ENCODE measurements around the gene TTLL13. TPM values are rescaled to one million over a fixed set of nuclear protein-coding genes. Genes with fewer than 3 reads are reported as not detected.

TTLL13 gene
- total RNA-seq, 3 donors from 2014 or later (not counting 1 experiment from before 2014, with no cell fraction given) = 0.18 to 2.2 (median 1.2) TPM

- intact Hi-C loops (cut with micrococcal nuclease) = loop anchor here (5.0 to 10.0 kb wide), 3 partner anchors 135 to 1623 kb away; partner anchors contain the start of gene SLCO3A1
- H3K27me3 Mint-ChIP-seq (ENCODE audit: low read depth in 2 of 2) = no peaks in the 10 kb centered on the region
- peak overlapping the region; percentile 84 for H3K4me3 ChIP-seq (ENCODE audit: low read length)
- peak overlapping the region; percentile 94 for H3K27ac ChIP-seq (ENCODE audit: low read length)
- peaks cover 30% of the 10 kb centered on the region for H3K36me3 ChIP-seq (ENCODE audit: control insufficient read depth, insufficient read depth, low read length)
- WGBS (ENCODE audit: insufficient coverage) = 77% methylated on average over 13 of the region's 13 CpGs
- no peaks in the 10 kb centered on the region for H3K9me3 ChIP-seq (ENCODE audit: control insufficient read depth, insufficient read depth, low read length)
- H3K4me1 Mint-ChIP-seq = peaks cover 44 to 53% of the 10 kb centered on the region in 2 donors
- H3K36me3 Mint-ChIP-seq = no peaks in the 10 kb centered on the region
- H3K4me1 ChIP-seq (ENCODE audit: control insufficient read depth, insufficient read depth, low read length) = peaks cover 47% of the 10 kb centered on the region
- H3K27me3 ChIP-seq (ENCODE audit: control insufficient read depth, insufficient read depth, low read length) = no peaks in the 10 kb centered on the region
- TF ChIP-seq, protein P1, sequence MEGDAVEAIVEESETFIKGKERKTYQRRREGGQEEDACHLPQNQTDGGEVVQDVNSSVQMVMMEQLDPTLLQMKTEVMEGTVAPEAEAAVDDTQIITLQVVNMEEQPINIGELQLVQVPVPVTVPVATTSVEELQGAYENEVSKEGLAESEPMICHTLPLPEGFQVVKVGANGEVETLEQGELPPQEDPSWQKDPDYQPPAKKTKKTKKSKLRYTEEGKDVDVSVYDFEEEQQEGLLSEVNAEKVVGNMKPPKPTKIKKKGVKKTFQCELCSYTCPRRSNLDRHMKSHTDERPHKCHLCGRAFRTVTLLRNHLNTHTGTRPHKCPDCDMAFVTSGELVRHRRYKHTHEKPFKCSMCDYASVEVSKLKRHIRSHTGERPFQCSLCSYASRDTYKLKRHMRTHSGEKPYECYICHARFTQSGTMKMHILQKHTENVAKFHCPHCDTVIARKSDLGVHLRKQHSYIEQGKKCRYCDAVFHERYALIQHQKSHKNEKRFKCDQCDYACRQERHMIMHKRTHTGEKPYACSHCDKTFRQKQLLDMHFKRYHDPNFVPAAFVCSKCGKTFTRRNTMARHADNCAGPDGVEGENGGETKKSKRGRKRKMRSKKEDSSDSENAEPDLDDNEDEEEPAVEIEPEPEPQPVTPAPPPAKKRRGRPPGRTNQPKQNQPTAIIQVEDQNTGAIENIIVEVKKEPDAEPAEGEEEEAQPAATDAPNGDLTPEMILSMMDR (IDR thresholded peaks at IDR 0.05) = no peak
- no peak for ATAC-seq
- no peaks in the 10 kb centered on the region for H3K9me3 Mint-ChIP-seq
- H3K4me3 Mint-ChIP-seq = peak overlapping the region; percentile 89
- peak overlapping the region; percentile 99 for H3K27ac Mint-ChIP-seq
- peak in 1 of 2 donors; percentile 33 for DNase-seq
Measured at GRCh38 chr15:90232196-90232595, 17.2 kb upstream of the TTLL13 start.

DNA sequence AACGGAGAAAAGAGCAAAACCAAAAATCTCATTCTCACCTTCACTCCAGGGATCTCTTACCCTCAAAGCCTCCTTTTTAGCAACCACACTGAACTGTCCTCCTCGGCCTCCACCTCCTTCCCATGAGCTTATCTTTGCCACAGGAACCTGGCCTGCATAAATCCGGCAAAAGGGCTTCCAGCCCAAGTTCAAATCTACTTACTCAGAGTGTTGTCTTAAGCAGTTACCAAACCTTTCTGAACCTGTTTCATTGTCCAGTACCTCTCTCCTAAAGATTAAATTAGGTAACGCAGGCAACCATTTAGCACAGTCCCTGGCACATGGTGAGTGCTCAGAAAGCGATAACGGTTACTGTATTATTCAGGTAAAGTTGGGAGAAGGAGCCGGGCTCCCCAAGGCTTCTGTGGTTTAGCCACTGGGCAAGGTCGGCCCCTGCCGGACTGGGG is 16.4 kb upstream of the TTLL13 start:
- TF ChIP-seq, protein P1 (IDR thresholded peaks at IDR 0.05) = no peak
- H3K36me3 ChIP-seq (ENCODE audit: control insufficient read depth, insufficient read depth, low read length) = peaks cover 27% of the 10 kb centered on the region
- Mint-ChIP-seq H3K27ac (peak overlapping the region; percentile 99), H3K36me3 (no peaks in the 10 kb centered on the region), H3K27me3 (ENCODE audit: low read depth in 2 of 2) (no peaks in the 10 kb centered on the region), H3K4me3 (peak overlapping the region; percentile 89), H3K4me1 (peaks cover 44 to 53% of the 10 kb centered on the region in 2 donors), H3K9me3 (no peaks in the 10 kb centered on the region)
- 10% methylated on average over 9 of the region's 9 CpGs for WGBS (ENCODE audit: insufficient coverage)
- no peaks in the 10 kb centered on the region for H3K27me3 ChIP-seq (ENCODE audit: control insufficient read depth, insufficient read depth, low read length)
- intact Hi-C loops (cut with micrococcal nuclease) = loop anchor here (5.0 to 10.0 kb wide), 3 partner anchors 136 to 1622 kb away; partner anchors contain the start of gene SLCO3A1
- peaks cover 47% of the 10 kb centered on the region for H3K4me1 ChIP-seq (ENCODE audit: control insufficient read depth, insufficient read depth, low read length)
- no peak for ATAC-seq
- peak overlapping the region; percentile 95 for H3K27ac ChIP-seq (ENCODE audit: low read length)
- H3K4me3 ChIP-seq (ENCODE audit: low read length) = peak overlapping the region; percentile 84
- H3K9me3 ChIP-seq (ENCODE audit: control insufficient read depth, insufficient read depth, low read length) = no peaks in the 10 kb centered on the region
- no peak for DNase-seq

GRCh38 chr15:90233387-90234095 is 15.8 kb upstream of the TTLL13 start, which contains the start of gene CIB1:
Gene CIB1, minus strand, starts transcription at chr15:90233941. Its CDS starts 56 bp downstream, at chr15:90233885.
- Histone ChIP-seq H3K9me3 (ENCODE audit: control insufficient read depth, insufficient read depth, low read length) (no peaks in the 10 kb centered on the region), H3K36me3 (ENCODE audit: control insufficient read depth, insufficient read depth, low read length) (peaks cover 25% of the 10 kb centered on the region), H3K27ac (ENCODE audit: low read length) (peak within 1 kb of the TSS; percentile 95), H3K27me3 (ENCODE audit: control insufficient read depth, insufficient read depth, low read length) (no peaks in the 10 kb centered on the region), H3K4me1 (ENCODE audit: control insufficient read depth, insufficient read depth, low read length) (peaks cover 47% of the 10 kb centered on the region), H3K4me3 (ENCODE audit: low read length) (peak within 1 kb of the TSS; percentile 84)
- H3K4me3 Mint-ChIP-seq = peak within 1 kb of the TSS; percentile 90
- intact Hi-C loops (cut with micrococcal nuclease) = loop anchor here (1.0 to 10.0 kb wide), 5 partner anchors 32 to 1621 kb away; partner anchors contain the start of genes NGRN and SLCO3A1
- no peaks in the 10 kb centered on the region for H3K9me3 Mint-ChIP-seq
- DNase-seq = peak; percentile 66 to 95
- H3K27ac Mint-ChIP-seq = peak within 1 kb of the TSS; percentile 99
- ATAC-seq = peak; percentile 79 to 93 (median 81)
- H3K36me3 Mint-ChIP-seq = no peaks in the 10 kb centered on the region
- WGBS (ENCODE audit: insufficient coverage) = under 1% methylated on average over 63 of the region's 63 CpGs
- H3K27me3 Mint-ChIP-seq (ENCODE audit: low read depth in 2 of 2) = no peaks in the 10 kb centered on the region
- H3K4me1 Mint-ChIP-seq = peaks cover 44 to 53% of the 10 kb centered on the region in 2 donors
- TF ChIP-seq, protein P1 (IDR thresholded peaks at IDR 0.05) = no peak
